SK-N-SH (cell line): Measurements from ENCODE around the gene WHRN. TPM values are rescaled to one million over a fixed set of nuclear protein-coding genes. Genes with fewer than 3 reads are reported as not detected.
A peak's percentile ranks its signal among the peaks of the same experiment; 100 is the strongest.

ENCODE experiments used
- CTCF ChIA-PET: fragments of 300-600, 350-600 bp; formaldehyde crosslinking; extraction: SDS; loops from one replicate; lab custom pipeline; 2021; lab: Yijun Ruan, JAX
- POLR2A ChIA-PET: fragments of 350-600 bp; sonication (Branson Sonifier 250); formaldehyde crosslinking; extraction: SDS; loops from one replicate; lab custom pipeline; 2020; ENCODE audit warnings: antibody characterized with exemption, inconsistent platforms; lab: Yijun Ruan, JAX
- DNase-seq: peaks from one replicate; pipeline ENCODE4 v3.0.0; 2012
- H2AFZ ChIP-seq: fragments of 200-600 bp; sonication (generic); 2 replicates; pipeline ENCODE4 v1.8.1; 2016; ENCODE audit warnings: antibody characterized with exemption, mild to moderate bottlenecking, low read depth
- H3F3A ChIP-seq: fragments of 200-600 bp; sonication (generic); replicated peaks from 2 replicates; pipeline ENCODE3; 2016; ENCODE audit warnings: antibody characterized with exemption, mild to moderate bottlenecking; ENCODE audit not compliant: insufficient read depth
- H3K27ac ChIP-seq, 2 experiments: fragments of 200-500 bp in 1 of 2; fragments of 200-600 bp in 1 of 2; sonication (Bioruptor generic) in 1 of 2; sonication (generic), shearing (Covaris generic) in 1 of 2; 2 replicates each; pipeline versions ENCODE4 v1.5.1 to v1.6.1; 2014 to 2016; ENCODE audit warnings: low read depth in 2 of 2, inconsistent platforms in 1 of 2, low read length in 1 of 2, mild to moderate bottlenecking in 1 of 2, mixed read lengths in 1 of 2
- H3K27me3 ChIP-seq: fragments of 200-600 bp; sonication (generic), shearing (Covaris generic); 2 replicates; pipeline ENCODE4 v1.6.1; 2016; ENCODE audit warnings: mixed run types; ENCODE audit not compliant: insufficient read depth
- H3K36me3 ChIP-seq, 2 experiments: fragments of 200-500 bp in 1 of 2; fragments of 200-600 bp in 1 of 2; sonication (Bioruptor generic) in 1 of 2; sonication (generic) in 1 of 2; replicated peaks in 1 of 2; 2 replicates each; pipeline versions ENCODE3 to v1.5.1; 2014 to 2016; ENCODE audit warnings: low read length in 1 of 2, mild to moderate bottlenecking in 1 of 2; ENCODE audit not compliant: insufficient read depth in 2 of 2, control insufficient read depth in 1 of 2
- H3K4me1 ChIP-seq, 2 experiments: fragments of 200-500 bp in 1 of 2; fragments of 200-600 bp in 1 of 2; sonication (Bioruptor generic) in 1 of 2; sonication (generic), shearing (Covaris generic) in 1 of 2; 2 replicates each; pipeline versions ENCODE4 v1.5.1 to v1.6.1; 2014 to 2016; ENCODE audit warnings: low read depth in 1 of 2, low read length in 1 of 2, mixed run types in 1 of 2; ENCODE audit not compliant: insufficient read depth in 2 of 2, control insufficient read depth in 1 of 2
- H3K4me2 ChIP-seq: fragments of 200-600 bp; sonication (generic), shearing (Covaris generic); 2 replicates; pipeline ENCODE4 v1.6.1; 2017; ENCODE audit warnings: mixed run types
- H3K4me3 ChIP-seq, 2 experiments: fragments of 200-500 bp in 1 of 2; fragments of 200-600 bp in 1 of 2; sonication (Bioruptor generic) in 1 of 2; sonication (generic), shearing (Covaris generic) in 1 of 2; 2 replicates each; pipeline versions ENCODE4 v1.5.1 to v1.8.1; 2014 to 2016; ENCODE audit warnings: low read depth in 2 of 2, inconsistent platforms in 1 of 2, low read length in 1 of 2, mild to moderate bottlenecking in 1 of 2, mixed read lengths in 1 of 2, moderate library complexity in 1 of 2
- H3K79me2 ChIP-seq: fragments of 200-600 bp; sonication (generic); 2 replicates; pipeline ENCODE4 v1.8.1; 2017; ENCODE audit warnings: mild to moderate bottlenecking; ENCODE audit not compliant: insufficient read depth
- H3K9ac ChIP-seq: fragments of 200-600 bp; sonication (generic); 2 replicates; pipeline ENCODE4 v1.6.1; 2017; ENCODE audit warnings: mixed run types
- H3K9me2 ChIP-seq: fragments of 200-600 bp; sonication (generic); 2 replicates; pipeline ENCODE4 v1.6.1; 2017; ENCODE audit warnings: mixed run types
- H3K9me3 ChIP-seq: fragments of 200-600 bp; sonication (generic); 2 replicates; pipeline ENCODE4 v1.6.1; 2017; ENCODE audit warnings: mixed run types, mild to moderate bottlenecking, moderate library complexity
- H4K20me1 ChIP-seq: fragments of 200-600 bp; sonication (generic); 2 replicates; pipeline ENCODE4 v1.6.1; 2017; ENCODE audit warnings: mild to moderate bottlenecking, mixed run types; ENCODE audit not compliant: insufficient read depth
- CHD2 ChIP-seq: fragments of 150-350 bp; IDR thresholded peaks from 2 replicates; pipeline ENCODE4 v1.6.1; 2018; ENCODE audit warnings: low read length; ENCODE audit not compliant: partially characterized antibody
- CTCF ChIP-seq: fragments of 200-600 bp; sonication (generic); IDR thresholded peaks from 2 replicates; pipeline ENCODE4 v1.6.1; 2017; ENCODE audit warnings: antibody characterized with exemption, mild to moderate bottlenecking, moderate library complexity
- ELF1 ChIP-seq: IDR thresholded peaks from 2 replicates; pipeline ENCODE4 v1.4.0; 2012
- EP300 ChIP-seq, 2 experiments: IDR thresholded peaks; 2 replicates each; pipeline versions ENCODE4 v1.4.0 to v1.6.1; 2012; ENCODE audit warnings: borderline replicate concordance in 1 of 2, low read depth in 1 of 2, low read length in 1 of 2
- EZH2phosphoT487 ChIP-seq: fragments of 200-600 bp; sonication (generic); IDR thresholded peaks from 2 replicates; pipeline ENCODE4 v1.6.1; 2017; ENCODE audit warnings: low read depth, mixed run types, mild to moderate bottlenecking, antibody characterized with exemption, moderate library complexity, borderline replicate concordance
- FOXM1 ChIP-seq: IDR thresholded peaks from 2 replicates; pipeline ENCODE4 v1.4.0; 2012; ENCODE audit warnings: low read depth, mild to moderate bottlenecking
- MEF2A ChIP-seq: IDR thresholded peaks from 2 replicates; pipeline ENCODE4 v1.4.0; 2012; ENCODE audit warnings: low read depth, borderline replicate concordance
- PBX3 ChIP-seq: IDR thresholded peaks from 2 replicates; pipeline ENCODE4; 2012
- POLR2AphosphoS5 ChIP-seq: IDR thresholded peaks from 2 replicates; pipeline ENCODE4 v1.6.1; 2012; ENCODE audit warnings: low read depth, low read length
- RAD21 ChIP-seq: IDR thresholded peaks from 2 replicates; pipeline ENCODE4 v1.6.1; 2012; ENCODE audit warnings: mild to moderate bottlenecking, low read length
- RXRA ChIP-seq: IDR thresholded peaks from 2 replicates; pipeline ENCODE4 v1.4.0; 2012; ENCODE audit warnings: low read depth, mild to moderate bottlenecking, borderline replicate concordance
- SIN3A ChIP-seq: IDR thresholded peaks from 2 replicates; pipeline ENCODE4 v1.6.1; 2012; ENCODE audit warnings: low read depth, mild to moderate bottlenecking, low read length, moderate library complexity, borderline replicate concordance
- SMC3 ChIP-seq: IDR thresholded peaks from 2 replicates; pipeline ENCODE4 v1.6.1; 2012; ENCODE audit warnings: low read depth, low read length, improper control_type of control experiment
- TCF12 ChIP-seq: IDR thresholded peaks from 2 replicates; pipeline ENCODE4 v1.4.0; 2012
- USF1 ChIP-seq: IDR thresholded peaks from 2 replicates; pipeline ENCODE4 v1.4.0; 2012; ENCODE audit warnings: low read depth, borderline replicate concordance
- USF2 ChIP-seq: fragments of 150-350 bp; IDR thresholded peaks from 2 replicates; pipeline ENCODE4 v1.6.1; 2017; ENCODE audit warnings: antibody characterized with exemption, low read length, low read depth, borderline replicate concordance
- WGBS: methylation state at CpG from one replicate; pipeline ENCODE4 v1.1.6; 2017; ENCODE audit warnings: low lambda C conversion rate; 5-methylcytosine and 5-hydroxymethylcytosine counted together
- polyA plus RNA-seq, 3 experiments: library from polyadenylated mRNA; depleted of rRNA; stranded (reverse); fragments of >200 nt; gene quantifications; 2 replicates each; pipeline ENCODE4 v1.2.3, GENCODE V29; 2012

WHRN gene
- polyA plus RNA-seq, 1 of the 3 experiments (the other 2 are of a cell fraction): 4.6 TPM

- H3K9me2 ChIP-seq: no peaks in the 10 kb centered on the region
- no peaks in the 10 kb centered on the region for H3K9me3 ChIP-seq
- DNase-seq: no peak
- no peaks in the 10 kb centered on the region for H3K4me1 ChIP-seq
- no peak overlapping the region for H3K4me3 ChIP-seq
- no peaks in the 10 kb centered on the region for H3F3A ChIP-seq
- no peak overlapping the region for H3K4me2 ChIP-seq
- no peaks in the 10 kb centered on the region for H3K27me3 ChIP-seq
- H3K79me2 ChIP-seq: no peaks in the 10 kb centered on the region
- no peak overlapping the region for H3K9ac ChIP-seq
- no peaks in the 10 kb centered on the region for H3K36me3 ChIP-seq
- no peak overlapping the region for H2AFZ ChIP-seq
- no peaks in the 10 kb centered on the region for H4K20me1 ChIP-seq
- ChIA-PET POLR2A (interaction anchor here (0.9 kb wide), 1 partner anchor 181 kb away, joined by 4 read pairs; the partner anchor contains the start of gene ATP6V1G1), CTCF (interaction anchor here (0.8 to 5.4 kb wide), 31 partner anchors 10 to 608 kb away, joined by 3 to 83 read pairs (median 6); no protein-coding TSS in a partner anchor)
- 76% methylated on average over 8 of the region's 13 CpGs for WGBS
- no peak overlapping the region for H3K27ac ChIP-seq
- TF ChIP-seq USF1: no peak
- no peak for TF ChIP-seq EZH2phosphoT487
- no peak for TF ChIP-seq ELF1
- no peak for TF ChIP-seq FOXM1
- TF ChIP-seq POLR2AphosphoS5: no peak
- no peak for TF ChIP-seq TCF12
- no peak for TF ChIP-seq RAD21
- no peak for TF ChIP-seq PBX3
- TF ChIP-seq SIN3A: no peak
- no peak for TF ChIP-seq USF2
- no peak for TF ChIP-seq RXRA
Measured at GRCh38 chr9:114406441-114406840, 98.8 kb downstream of the WHRN start.

- H3K36me3 ChIP-seq: no peaks in the 10 kb centered on the region
- no peaks in the 10 kb centered on the region for H4K20me1 ChIP-seq
- peak; percentile 91 for DNase-seq
- ChIA-PET POLR2A (interaction anchor here (0.6 to 0.9 kb wide), 2 partner anchors 182 to 248 kb away, joined by 4 read pairs; partner anchors contain the start of gene ATP6V1G1), CTCF (interaction anchor here (0.6 to 5.4 kb wide), 75 partner anchors 9 to 1125 kb away, joined by 3 to 83 read pairs (median 5); partner anchors contain the start of genes AKNA, TEX53 and WHRN)
- WGBS: 23% methylated on average over 12 of the region's 15 CpGs
- H3K4me3 ChIP-seq: peak overlapping the region in 1 of 2 experiments; percentile 48; a peak in 1 of 4 replicates
- no peak overlapping the region for H3K9ac ChIP-seq
- H3K27ac ChIP-seq: no peak overlapping the region
- no peaks in the 10 kb centered on the region for H3K4me1 ChIP-seq
- no peaks in the 10 kb centered on the region for H3K79me2 ChIP-seq
- no peaks in the 10 kb centered on the region for H3K9me3 ChIP-seq
- H3K27me3 ChIP-seq: no peaks in the 10 kb centered on the region
- H3F3A ChIP-seq: no peaks in the 10 kb centered on the region
- H3K4me2 ChIP-seq: no peak overlapping the region
- no peaks in the 10 kb centered on the region for H3K9me2 ChIP-seq
- peak; percentile 93 for TF ChIP-seq RAD21
- no peak for TF ChIP-seq MEF2A
- no peak for TF ChIP-seq FOXM1
- peak; percentile 17 for TF ChIP-seq CHD2
- no peak for TF ChIP-seq RXRA
- TF ChIP-seq CTCF: peak; percentile 86
- peak; percentile 81 for TF ChIP-seq SMC3
- TF ChIP-seq EP300 (IDR thresholded peaks at IDR 0.05; ENCODE audit: borderline replicate concordance in 1 of 2, low read depth in 1 of 2, low read length in 1 of 2): no peak
- TF ChIP-seq, all 33 proteins: peak for 4
- H2AFZ ChIP-seq: no peak overlapping the region
Measured at GRCh38 chr9:114405294-114406034, 99.8 kb downstream of the WHRN start.
